Measurements from ENCODE around the gene FN3KRP. TPM values are rescaled to one million over a fixed set of nuclear protein-coding genes. Genes with fewer than 3 reads are reported as not detected.

The FN3KRP gene
- total and polyA plus RNA-seq, 2 of the 13 experiments (the other 11 are each of a cell fraction or from before 2014, with no cell fraction given), result 22.4 to 28.2 TPM

DNA sequence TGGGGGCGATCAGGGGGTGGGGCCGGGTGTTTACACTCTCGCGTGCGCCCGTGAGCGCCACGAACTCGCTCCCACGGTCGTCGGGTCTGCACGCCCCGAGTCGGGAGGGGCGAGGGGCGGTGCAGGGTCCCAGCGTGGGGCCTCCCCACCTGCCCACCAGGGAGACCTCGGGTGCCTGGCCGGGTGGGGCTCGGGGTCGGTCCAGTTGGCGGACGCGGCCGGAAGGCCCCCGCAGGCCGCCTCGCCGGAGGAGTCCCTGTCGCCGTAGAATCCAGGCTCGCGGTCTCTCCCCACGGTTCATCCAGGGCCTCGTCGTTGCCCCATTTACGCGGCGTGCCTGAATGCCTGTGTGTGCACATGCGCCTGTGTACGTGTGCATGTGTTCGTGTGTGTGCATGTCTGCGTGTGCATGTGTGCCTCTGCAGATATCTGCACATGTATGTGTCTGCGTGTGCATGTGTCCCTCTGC is 17.5 kb upstream of the FN3KRP start (continued):
- TF ChIP-seq, protein P1, sequence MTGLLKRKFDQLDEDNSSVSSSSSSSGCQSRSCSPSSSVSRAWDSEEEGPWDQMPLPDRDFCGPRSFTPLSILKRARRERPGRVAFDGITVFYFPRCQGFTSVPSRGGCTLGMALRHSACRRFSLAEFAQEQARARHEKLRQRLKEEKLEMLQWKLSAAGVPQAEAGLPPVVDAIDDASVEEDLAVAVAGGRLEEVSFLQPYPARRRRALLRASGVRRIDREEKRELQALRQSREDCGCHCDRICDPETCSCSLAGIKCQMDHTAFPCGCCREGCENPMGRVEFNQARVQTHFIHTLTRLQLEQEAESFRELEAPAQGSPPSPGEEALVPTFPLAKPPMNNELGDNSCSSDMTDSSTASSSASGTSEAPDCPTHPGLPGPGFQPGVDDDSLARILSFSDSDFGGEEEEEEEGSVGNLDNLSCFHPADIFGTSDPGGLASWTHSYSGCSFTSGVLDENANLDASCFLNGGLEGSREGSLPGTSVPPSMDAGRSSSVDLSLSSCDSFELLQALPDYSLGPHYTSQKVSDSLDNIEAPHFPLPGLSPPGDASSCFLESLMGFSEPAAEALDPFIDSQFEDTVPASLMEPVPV (CRISPR knock-in tag; IDR thresholded peaks at IDR 0.05), result no peak
- peak; percentile 26; the same call in 1 of the 2 replicates for TF ChIP-seq CAMTA2 (CRISPR knock-in tag; IDR thresholded peaks at IDR 0.05; ENCODE audit: borderline replicate concordance)
- TF ChIP-seq STAT5B (CRISPR knock-in tag; IDR thresholded peaks at IDR 0.05), result no peak
- no peak for TF ChIP-seq ESRRA (CRISPR knock-in tag; IDR thresholded peaks at IDR 0.05; ENCODE audit: low read depth)
- TF ChIP-seq ZNF589 (CRISPR knock-in tag; conservative IDR thresholded peaks at IDR 0.05), result 0 out of 2 replicates have a peak, but pooled peaks have one; percentile 45
- TF ChIP-seq, protein P2, sequence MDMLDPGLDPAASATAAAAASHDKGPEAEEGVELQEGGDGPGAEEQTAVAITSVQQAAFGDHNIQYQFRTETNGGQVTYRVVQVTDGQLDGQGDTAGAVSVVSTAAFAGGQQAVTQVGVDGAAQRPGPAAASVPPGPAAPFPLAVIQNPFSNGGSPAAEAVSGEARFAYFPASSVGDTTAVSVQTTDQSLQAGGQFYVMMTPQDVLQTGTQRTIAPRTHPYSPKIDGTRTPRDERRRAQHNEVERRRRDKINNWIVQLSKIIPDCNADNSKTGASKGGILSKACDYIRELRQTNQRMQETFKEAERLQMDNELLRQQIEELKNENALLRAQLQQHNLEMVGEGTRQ (IDR thresholded peaks at IDR 0.05; ENCODE audit: low read depth, low read length), result no peak
- TF ChIP-seq, protein P2 (CRISPR knock-in tag; IDR thresholded peaks at IDR 0.05; ENCODE audit: borderline replicate concordance), result no peak
- no peak for TF ChIP-seq NCOA2 (CRISPR knock-in tag; IDR thresholded peaks at IDR 0.05)
- no peak; the same call in 1 of the 2 replicates for TF ChIP-seq KDM2A (CRISPR knock-in tag; IDR thresholded peaks at IDR 0.05; ENCODE audit: borderline replicate concordance, low read depth)
- TF ChIP-seq, protein P3, sequence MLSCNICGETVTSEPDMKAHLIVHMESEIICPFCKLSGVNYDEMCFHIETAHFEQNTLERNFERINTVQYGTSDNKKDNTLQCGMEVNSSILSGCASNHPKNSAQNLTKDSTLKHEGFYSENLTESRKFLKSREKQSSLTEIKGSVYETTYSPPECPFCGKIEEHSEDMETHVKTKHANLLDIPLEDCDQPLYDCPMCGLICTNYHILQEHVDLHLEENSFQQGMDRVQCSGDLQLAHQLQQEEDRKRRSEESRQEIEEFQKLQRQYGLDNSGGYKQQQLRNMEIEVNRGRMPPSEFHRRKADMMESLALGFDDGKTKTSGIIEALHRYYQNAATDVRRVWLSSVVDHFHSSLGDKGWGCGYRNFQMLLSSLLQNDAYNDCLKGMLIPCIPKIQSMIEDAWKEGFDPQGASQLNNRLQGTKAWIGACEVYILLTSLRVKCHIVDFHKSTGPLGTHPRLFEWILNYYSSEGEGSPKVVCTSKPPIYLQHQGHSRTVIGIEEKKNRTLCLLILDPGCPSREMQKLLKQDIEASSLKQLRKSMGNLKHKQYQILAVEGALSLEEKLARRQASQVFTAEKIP (CRISPR knock-in tag; IDR thresholded peaks at IDR 0.05; ENCODE audit: borderline replicate concordance), result no peak
- TF ChIP-seq RFXANK (CRISPR knock-in tag; IDR thresholded peaks at IDR 0.05), result no peak; the same call in 1 of the 2 replicates
- TF ChIP-seq MZF1 (CRISPR knock-in tag; IDR thresholded peaks at IDR 0.05; ENCODE audit: borderline replicate concordance), result no peak
- TF ChIP-seq DNMT1 (CRISPR knock-in tag; IDR thresholded peaks at IDR 0.05), result no peak
- no peak for TF ChIP-seq ZNF713 (CRISPR knock-in tag; IDR thresholded peaks at IDR 0.05)
- no peak for TF ChIP-seq HMG20A (CRISPR knock-in tag; IDR thresholded peaks at IDR 0.05; ENCODE audit: borderline replicate concordance)
- TF ChIP-seq GZF1 (CRISPR knock-in tag; IDR thresholded peaks at IDR 0.05), result no peak
- TF ChIP-seq, protein P4, sequence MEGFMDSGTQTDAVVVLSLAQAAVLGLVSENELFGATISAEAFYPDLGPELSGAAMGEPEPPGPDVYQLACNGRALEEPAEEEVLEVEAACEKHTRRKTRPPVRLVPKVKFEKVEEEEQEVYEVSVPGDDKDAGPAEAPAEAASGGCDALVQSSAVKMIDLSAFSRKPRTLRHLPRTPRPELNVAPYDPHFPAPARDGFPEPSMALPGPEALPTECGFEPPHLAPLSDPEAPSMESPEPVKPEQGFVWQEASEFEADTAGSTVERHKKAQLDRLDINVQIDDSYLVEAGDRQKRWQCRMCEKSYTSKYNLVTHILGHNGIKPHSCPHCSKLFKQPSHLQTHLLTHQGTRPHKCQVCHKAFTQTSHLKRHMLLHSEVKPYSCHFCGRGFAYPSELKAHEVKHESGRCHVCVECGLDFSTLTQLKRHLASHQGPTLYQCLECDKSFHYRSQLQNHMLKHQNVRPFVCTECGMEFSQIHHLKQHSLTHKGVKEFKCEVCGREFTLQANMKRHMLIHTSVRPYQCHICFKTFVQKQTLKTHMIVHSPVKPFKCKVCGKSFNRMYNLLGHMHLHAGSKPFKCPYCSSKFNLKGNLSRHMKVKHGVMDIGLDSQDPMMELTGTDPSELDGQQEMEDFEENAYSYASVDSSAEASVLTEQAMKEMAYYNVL (CRISPR knock-in tag; IDR thresholded peaks at IDR 0.05; ENCODE audit: borderline replicate concordance), result no peak
- TF ChIP-seq, protein P5, sequence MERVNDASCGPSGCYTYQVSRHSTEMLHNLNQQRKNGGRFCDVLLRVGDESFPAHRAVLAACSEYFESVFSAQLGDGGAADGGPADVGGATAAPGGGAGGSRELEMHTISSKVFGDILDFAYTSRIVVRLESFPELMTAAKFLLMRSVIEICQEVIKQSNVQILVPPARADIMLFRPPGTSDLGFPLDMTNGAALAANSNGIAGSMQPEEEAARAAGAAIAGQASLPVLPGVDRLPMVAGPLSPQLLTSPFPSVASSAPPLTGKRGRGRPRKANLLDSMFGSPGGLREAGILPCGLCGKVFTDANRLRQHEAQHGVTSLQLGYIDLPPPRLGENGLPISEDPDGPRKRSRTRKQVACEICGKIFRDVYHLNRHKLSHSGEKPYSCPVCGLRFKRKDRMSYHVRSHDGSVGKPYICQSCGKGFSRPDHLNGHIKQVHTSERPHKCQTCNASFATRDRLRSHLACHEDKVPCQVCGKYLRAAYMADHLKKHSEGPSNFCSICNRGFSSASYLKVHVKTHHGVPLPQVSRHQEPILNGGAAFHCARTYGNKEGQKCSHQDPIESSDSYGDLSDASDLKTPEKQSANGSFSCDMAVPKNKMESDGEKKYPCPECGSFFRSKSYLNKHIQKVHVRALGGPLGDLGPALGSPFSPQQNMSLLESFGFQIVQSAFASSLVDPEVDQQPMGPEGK (CRISPR knock-in tag; IDR thresholded peaks at IDR 0.05), result 0 out of 2 replicates have a peak, but pooled peaks have one; percentile 31
- no peak for TF ChIP-seq ZNF343 (CRISPR knock-in tag; IDR thresholded peaks at IDR 0.05)
- no peak for TF ChIP-seq ZNF510 (CRISPR knock-in tag; IDR thresholded peaks at IDR 0.05; ENCODE audit: low read depth)
- no peak for TF ChIP-seq ZNF160 (CRISPR knock-in tag; IDR thresholded peaks at IDR 0.05)
